PC-9 (cell line): ENCODE data around the gene TPD52L3. TPM values are rescaled to one million over a fixed set of nuclear protein-coding genes. Genes with fewer than 3 reads are reported as not detected.
A peak's percentile ranks its signal among the peaks of the same experiment; 100 is the strongest.

ENCODE experiments used
- Bru-seq: library from RNA; stranded (reverse); fragments of 400-500 nt; gene quantifications from one replicate; lab custom pipeline; 2021; lab: Mats Ljungman, UMichigan
- BruChase-seq, 2 experiments: library from RNA; stranded (reverse); fragments of 400-500 nt; gene quantifications; one replicate each; lab custom pipeline; 2021; lab: Mats Ljungman, UMichigan
- BruUV-seq: library from RNA; stranded (reverse); fragments of 400-500 nt; replicated peaks from 2 replicates; lab custom pipeline; 2021; lab: Mats Ljungman, UMichigan
- CTCF ChIA-PET: fragments of 300-600 bp; sonication (Branson Sonifier 250); formaldehyde crosslinking; loops from one replicate; lab custom pipeline; 2022; ENCODE audit warnings: antibody characterized with exemption; lab: Charles Lee
- POLR2A ChIA-PET: fragments of 300-600 bp; sonication (Branson Sonifier 250); formaldehyde crosslinking; loops from one replicate; lab custom pipeline; 2022; ENCODE audit warnings: antibody characterized with exemption; ENCODE audit not compliant: unreplicated experiment; lab: Charles Lee
- DNase-seq, 2 experiments: peaks; one replicate each; pipeline versions ENCODE4 v3.0.0 to v3.0.0-alpha.2; 2015 to 2022; ENCODE audit warnings: mixed read lengths in 1 of 2
- H2AFZ ChIP-seq: fragments of 200-600 bp; sonication (generic); 2 replicates; pipeline ENCODE4 v1.8.1; 2017; ENCODE audit warnings: antibody characterized with exemption
- H3F3A ChIP-seq: fragments of 200-600 bp; sonication (generic); 2 replicates; pipeline ENCODE4 v1.8.1; 2017; ENCODE audit warnings: antibody characterized with exemption, mild to moderate bottlenecking, low read depth; ENCODE audit not compliant: insufficient read depth
- H3K27ac ChIP-seq: fragments of 200-600 bp; sonication (generic); 2 replicates; pipeline ENCODE4 v1.6.1; 2016; ENCODE audit warnings: mixed run types
- H3K27me3 ChIP-seq: fragments of 200-600 bp; sonication (generic); 2 replicates; pipeline ENCODE4 v1.6.1; 2016; ENCODE audit warnings: low read depth, mixed run types; ENCODE audit not compliant: insufficient read depth
- H3K36me3 ChIP-seq: fragments of 200-600 bp; sonication (generic); 2 replicates; pipeline ENCODE4 v1.6.1; 2016; ENCODE audit warnings: low read depth, mixed run types
- H3K4me1 ChIP-seq: fragments of 200-600 bp; sonication (generic); replicated peaks from 2 replicates; pipeline ENCODE4 v1.6.1; 2016; ENCODE audit warnings: mixed run types; ENCODE audit not compliant: insufficient read depth
- H3K4me2 ChIP-seq: fragments of 200-600 bp; sonication (generic); 2 replicates; pipeline ENCODE4 v1.6.1; 2017; ENCODE audit warnings: mixed run types
- H3K4me3 ChIP-seq: fragments of 200-600 bp; sonication (generic); 2 replicates; pipeline ENCODE4 v1.6.1; 2016; ENCODE audit warnings: mixed run types
- H3K79me2 ChIP-seq: fragments of 200-600 bp; sonication (generic); 2 replicates; pipeline ENCODE4 v1.6.1; 2017; ENCODE audit warnings: low read depth, mixed run types
- H3K9me2 ChIP-seq: fragments of 200-600 bp; sonication (generic); 2 replicates; pipeline ENCODE4 v1.8.1; 2017; ENCODE audit warnings: mild to moderate bottlenecking; ENCODE audit not compliant: insufficient read depth
- H3K9me3 ChIP-seq: fragments of 200-600 bp; sonication (generic); 2 replicates; pipeline ENCODE4 v1.8.1; 2016; ENCODE audit warnings: low read depth; ENCODE audit not compliant: insufficient read depth
- H4K20me1 ChIP-seq: fragments of 200-600 bp; sonication (generic); 2 replicates; pipeline ENCODE4 v1.8.1; 2017; ENCODE audit not compliant: insufficient read depth
- CTCF ChIP-seq: fragments of 200-600 bp; sonication (generic); conservative IDR thresholded peaks from 2 replicates; pipeline ENCODE4 v1.6.1; 2017; ENCODE audit warnings: mixed run types, antibody characterized with exemption, mild to moderate bottlenecking, moderate library complexity
- EZH2 ChIP-seq: fragments of 200-600 bp; sonication (generic); IDR thresholded peaks from 2 replicates; pipeline ENCODE4 v1.8.0; 2017; ENCODE audit warnings: antibody characterized with exemption, low read depth
- intact Hi-C: fragments of 100-400 bp; cut with micrococcal nuclease; formaldehyde crosslinking; loops from one replicate; pipeline ENCODE4 v1.10.0; 2022; ENCODE audit not compliant: unreplicated experiment
- long read RNA-seq: library from polyadenylated mRNA; stranded (forward); transcript quantifications from one replicate; pipeline ENCODE4 v2.0.0, GENCODE V29; 2022
- total RNA-seq: library from RNA; stranded (reverse); gene quantifications from 2 replicates; pipeline ENCODE4 v1.2.3, GENCODE V29; 2021

Gene TPD52L3
- total RNA-seq (not detected in 2 replicates), Bru-seq, nascent RNA (not detected), BruChase-seq, experiment 1, labeled RNA remaining after a 2-hour chase (not detected), BruChase-seq, experiment 2, labeled RNA remaining after a 6-hour chase (not detected)
- long read RNA-seq: 0 reads

- ChIA-PET CTCF (interaction anchor here (0.6 kb wide), 1 partner anchor 239 kb away, joined by 4 read pairs; no protein-coding TSS in a partner anchor), POLR2A (no interaction called here)
- no TSS peak for BruUV-seq
- Histone ChIP-seq H3K4me2 (no peak within 1 kb of the TSS), H3K9me3 (no peaks in the 10 kb centered on the region), H3K27ac (no peak within 1 kb of the TSS), H3K4me1 (no peaks in the 10 kb centered on the region), H2AFZ (no peak within 1 kb of the TSS), H3K27me3 (no peaks in the 10 kb centered on the region), H3K36me3 (no peaks in the 10 kb centered on the region), H3K4me3 (no peak within 1 kb of the TSS), H4K20me1 (no peaks in the 10 kb centered on the region), H3K9me2 (no peaks in the 10 kb centered on the region), H3F3A (no peaks in the 10 kb centered on the region), H3K79me2 (no peaks in the 10 kb centered on the region)
- TF ChIP-seq EZH2 (no peak), CTCF (no peak)
- intact Hi-C loops: no loop called here
- DNase-seq: no peak
Observed at GRCh38 chr9:6328103-6328502, at the start of gene TPD52L3. TPD52L3 (plus strand) TSS chr9:6328375; CDS start chr9:6328596, 221 bp downstream.

GRCh38 chr9:6301858-6302257 lies 26.3 kb upstream of the TPD52L3 start:
- ChIA-PET CTCF (no interaction called here), POLR2A (no interaction called here)
- Histone ChIP-seq H3K27me3 (no peaks in the 10 kb centered on the region), H2AFZ (peak overlapping the region; percentile 68), H3K4me1 (peaks cover 14% of the 10 kb centered on the region), H3K4me3 (no peak overlapping the region), H3K9me2 (no peaks in the 10 kb centered on the region), H3K4me2 (peak overlapping the region; percentile 38; the same call in 1 of the 2 replicates), H3K36me3 (no peaks in the 10 kb centered on the region), H3K27ac (peak overlapping the region; percentile 75), H3F3A (peaks cover 12% of the 10 kb centered on the region; the same call in 1 of the 2 replicates), H4K20me1 (no peaks in the 10 kb centered on the region), H3K9me3 (no peaks in the 10 kb centered on the region), H3K79me2 (no peaks in the 10 kb centered on the region)
- no TSS peak for BruUV-seq
- intact Hi-C loops: loop anchor here (10.0 kb wide), 2 partner anchors 87 to 417 kb away; partner anchors contain the start of gene IL33
- DNase-seq: no peak
- TF ChIP-seq CTCF: no peak
- no peak for TF ChIP-seq EZH2

GRCh38 chr9:6302417-6302816 lies 25.8 kb upstream of the TPD52L3 start:
- Histone ChIP-seq H2AFZ (peak overlapping the region; percentile 68; the same call in 1 of the 2 replicates), H3K36me3 (no peaks in the 10 kb centered on the region), H4K20me1 (no peaks in the 10 kb centered on the region), H3K4me1 (peaks cover 14% of the 10 kb centered on the region), H3K27ac (peak overlapping the region; percentile 75), H3K4me2 (peak overlapping the region; percentile 38; the same call in 1 of the 2 replicates), H3K4me3 (no peak overlapping the region), H3F3A (peaks cover 12% of the 10 kb centered on the region; the same call in 1 of the 2 replicates), H3K9me2 (no peaks in the 10 kb centered on the region), H3K27me3 (no peaks in the 10 kb centered on the region), H3K79me2 (no peaks in the 10 kb centered on the region), H3K9me3 (no peaks in the 10 kb centered on the region)
- CTCF ChIA-PET: no interaction called here
- BruUV-seq: no TSS peak
- intact Hi-C loops: loop anchor here (10.0 kb wide), 2 partner anchors 88 to 418 kb away; partner anchors contain the start of gene IL33
- POLR2A ChIA-PET: no interaction called here
- TF ChIP-seq CTCF: no peak
- no peak for TF ChIP-seq EZH2
- DNase-seq: peak; percentile 17 to 90
